ENCODE data around the gene CYP2J2. TPM values are rescaled to one million over a fixed set of nuclear protein-coding genes. Genes with fewer than 3 reads are reported as not detected.
A peak's percentile ranks its signal among the peaks of the same experiment; 100 is the strongest.

The CYP2J2 gene
- total RNA-seq, 3 donors from 2014 or later, result 21.8 to 58.6 (median 45.6) TPM

DNA sequence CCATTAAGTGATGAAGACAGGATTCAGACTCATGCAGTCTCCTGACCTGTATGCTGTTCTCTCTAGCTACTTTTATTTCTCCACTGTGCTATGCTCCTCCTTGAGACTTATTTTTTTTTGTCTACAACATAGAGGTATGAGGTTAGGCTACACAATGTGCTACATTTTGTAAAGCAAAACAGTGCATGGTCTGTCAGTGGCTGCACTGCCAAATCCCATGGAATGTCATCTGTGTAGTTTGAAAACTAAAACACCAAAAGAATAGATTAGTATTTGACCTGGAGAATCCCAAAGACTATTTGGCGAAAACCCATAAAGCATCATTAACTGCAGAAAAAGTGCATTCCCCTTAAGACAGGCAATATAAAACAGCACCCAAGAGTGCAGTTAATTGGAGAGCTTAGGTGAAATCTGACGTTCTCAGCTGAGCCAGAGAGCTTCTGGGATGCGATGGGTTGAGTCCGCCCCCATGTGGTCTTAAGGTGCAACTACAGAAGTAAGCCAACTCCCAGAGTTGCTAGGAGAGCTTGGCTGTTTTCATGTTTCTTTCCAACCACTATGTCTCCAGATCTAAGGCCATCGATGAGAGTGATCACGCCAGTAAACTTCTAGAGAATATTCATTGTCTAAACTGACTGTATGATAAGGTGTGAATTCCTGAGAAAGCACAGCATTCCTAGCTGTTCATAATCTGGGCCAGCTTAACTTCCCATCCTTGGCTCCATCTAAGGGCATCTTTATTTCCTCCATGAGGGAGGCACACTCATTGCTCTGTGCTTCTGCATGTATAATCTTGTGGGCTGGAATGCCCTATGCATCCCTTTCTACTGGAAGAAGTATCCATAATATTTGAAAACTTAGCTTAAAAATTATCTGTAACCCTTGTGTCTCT lies 20.7 kb upstream of the CYP2J2 start:
- TF ChIP-seq, protein P1, sequence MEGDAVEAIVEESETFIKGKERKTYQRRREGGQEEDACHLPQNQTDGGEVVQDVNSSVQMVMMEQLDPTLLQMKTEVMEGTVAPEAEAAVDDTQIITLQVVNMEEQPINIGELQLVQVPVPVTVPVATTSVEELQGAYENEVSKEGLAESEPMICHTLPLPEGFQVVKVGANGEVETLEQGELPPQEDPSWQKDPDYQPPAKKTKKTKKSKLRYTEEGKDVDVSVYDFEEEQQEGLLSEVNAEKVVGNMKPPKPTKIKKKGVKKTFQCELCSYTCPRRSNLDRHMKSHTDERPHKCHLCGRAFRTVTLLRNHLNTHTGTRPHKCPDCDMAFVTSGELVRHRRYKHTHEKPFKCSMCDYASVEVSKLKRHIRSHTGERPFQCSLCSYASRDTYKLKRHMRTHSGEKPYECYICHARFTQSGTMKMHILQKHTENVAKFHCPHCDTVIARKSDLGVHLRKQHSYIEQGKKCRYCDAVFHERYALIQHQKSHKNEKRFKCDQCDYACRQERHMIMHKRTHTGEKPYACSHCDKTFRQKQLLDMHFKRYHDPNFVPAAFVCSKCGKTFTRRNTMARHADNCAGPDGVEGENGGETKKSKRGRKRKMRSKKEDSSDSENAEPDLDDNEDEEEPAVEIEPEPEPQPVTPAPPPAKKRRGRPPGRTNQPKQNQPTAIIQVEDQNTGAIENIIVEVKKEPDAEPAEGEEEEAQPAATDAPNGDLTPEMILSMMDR (IDR thresholded peaks at IDR 0.05), result peak; percentile 72
- intact Hi-C loops (cut with DNase I, micrococcal nuclease), result loop anchor here in 1 of 2 donors (2.0 kb wide), 1 partner anchor 68 kb away; no protein-coding TSS in a partner anchor
- Histone ChIP-seq H3K4me3 (no peak overlapping the region), H3K4me1 (ENCODE audit: low read depth) (no peaks in the 10 kb centered on the region), H3K9me3 (no peaks in the 10 kb centered on the region), H3K36me3 (ENCODE audit: low read depth) (no peaks in the 10 kb centered on the region)
- peak in 2 of 3 donors; percentile 53 to 69 for DNase-seq
- peak; percentile 97 for ATAC-seq

DNA sequence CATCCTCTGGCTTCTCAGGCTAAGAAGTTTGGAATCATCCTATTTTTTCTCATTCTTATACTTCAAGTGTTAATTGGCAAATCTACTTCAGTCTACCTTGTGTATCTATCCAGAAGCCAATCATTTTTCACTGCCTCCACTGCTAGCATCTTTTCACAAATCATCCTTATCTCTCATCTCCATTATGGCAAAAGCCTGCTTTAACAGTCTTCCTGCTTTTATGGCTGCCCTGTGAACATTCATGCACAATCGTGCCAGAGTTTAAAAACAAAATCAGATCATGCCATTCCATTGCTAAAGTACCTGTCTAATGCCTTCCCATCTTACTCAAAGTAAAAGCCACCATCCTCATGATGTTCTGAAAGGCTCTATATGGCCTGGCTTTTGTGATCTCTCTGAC lies 19.2 kb upstream of the CYP2J2 start:
- intact Hi-C loops (cut with DNase I, micrococcal nuclease), result loop anchor here in 1 of 2 donors (2.0 kb wide), 1 partner anchor 67 kb away; no protein-coding TSS in a partner anchor
- Histone ChIP-seq H3K36me3 (ENCODE audit: low read depth) (no peaks in the 10 kb centered on the region), H3K4me3 (no peak overlapping the region), H3K9me3 (no peaks in the 10 kb centered on the region), H3K4me1 (ENCODE audit: low read depth) (no peaks in the 10 kb centered on the region)
- ATAC-seq (no peak), DNase-seq (no peak)
- TF ChIP-seq, protein P1 (IDR thresholded peaks at IDR 0.05), result no peak

DNA sequence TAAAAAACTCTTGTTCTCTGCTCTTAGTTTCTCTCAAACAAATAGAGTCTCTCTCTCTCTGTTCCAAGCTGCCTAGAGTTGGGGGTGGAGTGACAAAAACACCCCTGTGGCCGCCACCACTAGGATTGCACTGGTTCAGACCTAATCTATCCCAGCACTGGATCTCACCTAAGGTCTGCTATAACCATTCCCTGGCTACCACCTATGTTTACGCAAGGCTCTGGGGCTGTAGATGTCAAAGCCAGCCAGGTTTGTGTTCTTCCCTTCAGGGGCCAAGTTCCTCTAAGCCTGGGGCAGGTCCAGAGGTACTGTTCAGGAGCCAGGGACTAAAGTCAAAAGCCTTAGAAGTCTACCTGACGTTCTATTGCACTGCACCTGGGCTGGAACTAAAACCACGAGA lies 12.8 kb upstream of the CYP2J2 start:
- TF ChIP-seq, protein P1 (IDR thresholded peaks at IDR 0.05), result no peak
- Histone ChIP-seq H3K4me1 (ENCODE audit: low read depth) (no peaks in the 10 kb centered on the region), H3K36me3 (ENCODE audit: low read depth) (no peaks in the 10 kb centered on the region), H3K4me3 (no peak overlapping the region), H3K9me3 (no peaks in the 10 kb centered on the region)
- intact Hi-C loops (cut with DNase I, micrococcal nuclease), result no loop called here
- ATAC-seq (no peak), DNase-seq (no peak)

DNA sequence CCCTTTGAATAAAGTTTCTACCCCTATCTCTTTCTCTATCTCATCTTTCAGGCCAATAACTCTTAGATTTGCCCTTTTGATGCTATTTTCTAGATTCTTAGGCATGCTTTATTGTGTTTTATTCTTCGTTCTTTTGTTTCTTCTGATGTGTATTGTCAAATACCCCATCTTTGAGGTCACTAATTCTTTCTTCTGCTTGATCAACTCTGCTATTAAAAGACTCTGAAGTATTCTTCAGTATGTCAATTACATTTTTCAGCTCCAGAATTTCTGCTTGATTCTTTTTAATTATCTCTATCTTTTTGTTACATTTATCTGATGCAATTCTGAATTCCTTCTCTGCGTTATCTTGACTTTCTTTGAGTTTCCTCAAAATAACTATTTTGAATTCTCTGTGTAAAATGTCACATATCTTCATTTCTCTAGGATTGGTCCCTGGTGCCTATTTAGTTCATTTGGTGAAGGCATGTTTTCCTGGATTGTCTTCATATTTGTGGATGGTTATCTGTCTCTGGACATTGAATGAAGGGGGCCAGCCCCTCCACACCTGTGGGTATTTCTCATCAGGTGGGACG lies 11.2 kb upstream of the CYP2J2 start:
- TF ChIP-seq, protein P1 (IDR thresholded peaks at IDR 0.05), result no peak
- H3K4me1 ChIP-seq (ENCODE audit: low read depth), result no peaks in the 10 kb centered on the region
- H3K36me3 ChIP-seq (ENCODE audit: low read depth), result no peaks in the 10 kb centered on the region
- DNase-seq, result no peak
- H3K9me3 ChIP-seq, result no peaks in the 10 kb centered on the region
- intact Hi-C loops (cut with DNase I, micrococcal nuclease), result no loop called here
- ATAC-seq, result no peak
- H3K4me3 ChIP-seq, result no peak overlapping the region

DNA sequence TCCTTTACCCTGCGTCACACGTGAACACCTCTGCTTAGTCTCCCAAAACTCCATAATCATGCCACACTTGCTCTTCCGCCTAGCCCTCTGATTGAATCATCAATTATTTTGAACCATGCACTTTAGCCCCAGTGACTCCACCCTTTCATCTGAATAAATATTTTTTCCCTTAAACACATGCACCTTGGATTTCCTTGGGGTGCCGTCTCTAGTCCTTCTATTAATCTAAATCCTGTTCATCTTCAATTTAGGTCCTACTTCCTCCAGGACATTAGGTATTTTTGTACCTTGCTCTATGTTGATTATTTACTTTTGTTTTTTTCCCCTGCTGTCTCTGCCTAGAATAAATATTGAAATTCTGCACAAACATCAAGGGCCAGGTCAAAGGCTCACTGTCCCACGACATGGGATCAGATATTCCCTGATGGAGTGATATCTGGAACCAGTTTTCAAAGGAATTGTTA lies 9.8 kb upstream of the CYP2J2 start:
- Histone ChIP-seq H3K9me3 (no peaks in the 10 kb centered on the region), H3K4me3 (no peak overlapping the region), H3K4me1 (ENCODE audit: low read depth) (no peaks in the 10 kb centered on the region), H3K36me3 (ENCODE audit: low read depth) (no peaks in the 10 kb centered on the region)
- intact Hi-C loops (cut with DNase I, micrococcal nuclease), result no loop called here
- TF ChIP-seq, protein P1 (IDR thresholded peaks at IDR 0.05), result no peak
- ATAC-seq (no peak), DNase-seq (no peak)

Measured in mucosa of descending colon (tissue), 3 donors.